Common myeloid progenitor, CD34-positive (primary cell): ENCODE results near the gene SCUBE3. TPM values are rescaled to one million over a fixed set of nuclear protein-coding genes. Genes with fewer than 3 reads are reported as not detected.

ENCODE experiments used
- CTCF ChIA-PET: fragments of 350-600 bp; sonication (Branson Sonifier 250); formaldehyde crosslinking; loops from one replicate; lab custom pipeline; 2021; ENCODE audit warnings: antibody characterized with exemption; lab: Charles Lee
- POLR2A ChIA-PET: fragments of 350-600 bp; sonication (Branson Sonifier 250); formaldehyde crosslinking; loops from one replicate; lab custom pipeline; 2021; ENCODE audit warnings: antibody characterized with exemption; lab: Charles Lee
- DNase-seq, 3 donors: peaks; one replicate each; pipeline versions ENCODE4 v3.0.0 to v3.0.0-alpha.2; 2013
- H3K27ac ChIP-seq, 2 experiments: 1 replicate in 1 of 2; 2 replicates in 1 of 2; pipeline ENCODE4 v1.7.0; 2013; ENCODE audit warnings: inconsistent platforms in 2 of 2, low read length in 2 of 2, mild to moderate bottlenecking in 2 of 2, low read depth in 1 of 2, moderate library complexity in 1 of 2; ENCODE audit not compliant: severe bottlenecking in 2 of 2, insufficient read depth in 1 of 2, poor library complexity in 1 of 2
- H3K27me3 ChIP-seq, 5 experiments: replicated peaks in 2 of 5; 1 replicate in 3 of 5; 2 replicates in 2 of 5; pipeline versions ENCODE4 v1.6.1 to v1.7.0; 2013; ENCODE audit warnings: low read length in 4 of 5, mild to moderate bottlenecking in 2 of 5, moderate library complexity in 2 of 5, inconsistent platforms in 1 of 5; ENCODE audit not compliant: insufficient read depth in 5 of 5, control insufficient read depth in 4 of 5
- H3K36me3 ChIP-seq, 4 experiments: 1 replicate in 2 of 4; 2 replicates in 2 of 4; pipeline versions ENCODE4 v1.6.1 to v1.7.0; 2013; ENCODE audit warnings: low read length in 3 of 4, control low read depth in 1 of 4, mild to moderate bottlenecking in 1 of 4; ENCODE audit not compliant: control insufficient read depth in 4 of 4, insufficient read depth in 4 of 4
- H3K4me1 ChIP-seq, 4 experiments: 1 replicate in 3 of 4; 2 replicates in 1 of 4; pipeline versions ENCODE4 v1.6.1 to v1.7.1; 2013; ENCODE audit warnings: low read length in 3 of 4, mild to moderate bottlenecking in 3 of 4, control low read depth in 1 of 4, inconsistent platforms in 1 of 4, moderate library complexity in 1 of 4; ENCODE audit not compliant: control insufficient read depth in 4 of 4, insufficient read depth in 4 of 4; ENCODE audit errors: control extremely low read depth in 1 of 4
- H3K4me3 ChIP-seq, 7 experiments: 1 replicate in 4 of 7; 2 replicates in 3 of 7; pipeline versions ENCODE4 v1.5.1 to v1.7.0; 2013; ENCODE audit warnings: mild to moderate bottlenecking in 7 of 7, low read length in 6 of 7, moderate library complexity in 6 of 7, inconsistent platforms in 2 of 7, low read depth in 2 of 7, control low read depth in 1 of 7; ENCODE audit not compliant: insufficient read depth in 4 of 7, control insufficient read depth in 1 of 7; ENCODE audit errors: extremely low read depth in 1 of 7
- H3K9me3 ChIP-seq, 5 experiments: 1 replicate in 4 of 5; 2 replicates in 1 of 5; pipeline versions ENCODE4 v1.6.1 to v1.7.1; 2013; ENCODE audit warnings: low read length in 4 of 5, mild to moderate bottlenecking in 2 of 5, inconsistent platforms in 1 of 5, low read depth in 1 of 5, moderate library complexity in 1 of 5; ENCODE audit not compliant: control insufficient read depth in 4 of 5, insufficient read depth in 2 of 5; ENCODE audit errors: control extremely low read depth in 1 of 5
- WGBS: methylation state at CpG from one replicate; pipeline ENCODE4 v1.1.5; 2013; ENCODE audit not compliant: insufficient coverage; 5-methylcytosine and 5-hydroxymethylcytosine counted together
- polyA plus RNA-seq: library from polyadenylated mRNA; unstranded; fragments of 120-200 nt; gene quantifications from one replicate; pipeline ENCODE4 v1.2.1, GENCODE V29; 2013

Gene SCUBE3
- 0.17 TPM for polyA plus RNA-seq

DNA sequence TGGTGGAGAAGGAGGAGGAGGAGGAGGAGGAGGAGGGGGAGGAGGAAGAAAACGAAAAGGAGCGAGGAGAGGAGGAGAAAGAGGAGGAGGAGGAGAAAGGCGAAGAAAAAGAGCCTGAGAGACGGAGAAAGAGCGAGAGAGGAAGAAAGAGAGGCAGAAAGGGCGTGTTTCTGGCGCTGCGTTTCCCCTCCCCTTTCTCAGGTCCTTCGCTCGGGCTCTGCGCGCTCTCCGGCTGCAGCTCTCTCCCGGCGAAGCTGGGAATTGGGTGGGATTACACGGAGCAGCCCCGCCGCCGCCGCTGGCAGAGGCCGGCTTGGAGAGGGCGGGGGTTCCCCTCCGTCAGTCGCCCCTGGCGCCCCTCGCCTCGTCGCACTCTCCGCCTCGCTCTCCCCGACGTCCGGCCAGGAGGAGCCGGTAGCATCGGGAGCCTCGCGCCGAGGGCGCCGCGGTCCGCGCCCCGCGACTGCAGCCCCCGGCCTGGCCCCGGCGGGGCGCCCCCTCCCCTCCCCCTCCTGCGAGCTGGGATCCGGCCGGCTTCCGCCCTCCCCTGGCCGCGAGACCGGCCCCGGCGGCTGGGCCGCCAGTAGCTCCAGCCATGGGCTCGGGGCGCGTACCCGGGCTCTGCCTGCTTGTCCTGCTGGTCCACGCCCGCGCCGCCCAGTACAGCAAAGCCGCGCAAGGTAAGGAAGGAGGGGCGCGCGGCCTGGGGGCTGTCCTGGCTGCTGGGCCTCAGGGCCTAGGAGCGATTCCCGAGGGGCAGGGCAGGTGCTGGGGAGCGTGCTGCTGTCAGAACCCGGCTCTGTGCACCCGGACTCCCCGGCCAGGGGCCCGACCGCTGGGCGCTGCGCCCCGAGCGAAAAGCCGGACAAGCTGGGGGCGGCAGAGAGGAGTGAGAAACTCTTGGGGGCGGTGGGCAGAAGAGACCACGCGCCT is at the start of gene SCUBE3:
TSS of gene SCUBE3 (plus strand) at position 133 of the 933 bp plus-strand sequence. CDS start at position 596, 463 bp downstream.
- H3K36me3 ChIP-seq = no peaks in the 10 kb centered on the region
- peaks cover 4 to 78% (median 36%) of the 10 kb centered on the region in 5 experiments for H3K27me3 ChIP-seq
- peak; percentile 8 to 56 (median 43) for DNase-seq
- WGBS = 1% methylated on average over 68 of the region's 89 CpGs
- peak within 1 kb of the TSS; percentile 11 to 73 (median 58) for H3K4me3 ChIP-seq
- ChIA-PET CTCF (interaction anchor here (0.7 to 1.6 kb wide), 3 partner anchors 9 to 26 kb away, joined by 3 to 5 read pairs (median 3); no protein-coding TSS in a partner anchor), POLR2A (interaction anchor here (0.6 kb wide), 1 partner anchor 86 kb away, joined by 3 read pairs; no protein-coding TSS in a partner anchor)
- no peaks in the 10 kb centered on the region for H3K9me3 ChIP-seq
- H3K27ac ChIP-seq = no peak within 1 kb of the TSS
- peaks cover 0 to 21% (median 18%) of the 10 kb centered on the region in 4 experiments for H3K4me1 ChIP-seq

DNA sequence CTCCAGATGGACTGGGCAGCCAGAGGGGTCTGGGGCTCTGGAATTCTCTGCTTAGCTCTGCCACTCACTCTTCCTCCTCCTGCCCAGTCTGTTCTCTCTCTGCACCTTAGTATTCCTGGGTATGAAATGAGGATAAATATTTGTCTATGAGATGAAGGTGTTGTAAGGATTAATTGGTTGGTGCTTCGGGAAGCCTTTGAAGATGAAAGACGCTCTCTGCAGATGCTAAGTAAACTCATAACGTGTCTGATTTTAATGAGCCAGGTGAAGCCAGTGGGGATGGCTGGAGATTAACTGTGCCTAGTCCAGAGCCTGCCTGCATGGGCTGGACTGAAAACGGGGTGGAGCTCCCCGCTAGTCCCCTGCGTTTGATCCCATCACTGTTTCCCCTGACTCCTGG is 49.5 kb upstream of the SCUBE3 start:
- 97% methylated on average over 6 of the region's 6 CpGs for WGBS
- Histone ChIP-seq H3K4me3 (no peak overlapping the region), H3K4me1 (no peaks in the 10 kb centered on the region), H3K27me3 (peaks cover 0 to 7% (median 2%) of the 10 kb centered on the region in 5 experiments), H3K36me3 (no peaks in the 10 kb centered on the region), H3K9me3 (peaks cover 0 to 4% (median 0%) of the 10 kb centered on the region in 5 experiments), H3K27ac (no peak overlapping the region)
- ChIA-PET POLR2A (no interaction called here), CTCF (interaction anchor here (0.6 kb wide), 1 partner anchor 63 kb away, joined by 3 read pairs; no protein-coding TSS in a partner anchor)
- DNase-seq = no peak

- WGBS = 96% methylated on average over 3 of the region's 4 CpGs
- Histone ChIP-seq H3K9me3 (peaks cover 0 to 8% (median 0%) of the 10 kb centered on the region in 5 experiments), H3K36me3 (no peaks in the 10 kb centered on the region), H3K27ac (no peak overlapping the region), H3K27me3 (peaks cover 0 to 7% (median 2%) of the 10 kb centered on the region in 5 experiments), H3K4me3 (no peak overlapping the region), H3K4me1 (no peaks in the 10 kb centered on the region)
- no peak for DNase-seq
- ChIA-PET CTCF (interaction anchor here (0.8 to 1.1 kb wide), 3 partner anchors 25 to 115 kb away, joined by 3 read pairs; no protein-coding TSS in a partner anchor), POLR2A (no interaction called here)
These were observed 48.9 kb upstream of the SCUBE3 start for GRCh38 chr6:35164868-35165267.

DNA sequence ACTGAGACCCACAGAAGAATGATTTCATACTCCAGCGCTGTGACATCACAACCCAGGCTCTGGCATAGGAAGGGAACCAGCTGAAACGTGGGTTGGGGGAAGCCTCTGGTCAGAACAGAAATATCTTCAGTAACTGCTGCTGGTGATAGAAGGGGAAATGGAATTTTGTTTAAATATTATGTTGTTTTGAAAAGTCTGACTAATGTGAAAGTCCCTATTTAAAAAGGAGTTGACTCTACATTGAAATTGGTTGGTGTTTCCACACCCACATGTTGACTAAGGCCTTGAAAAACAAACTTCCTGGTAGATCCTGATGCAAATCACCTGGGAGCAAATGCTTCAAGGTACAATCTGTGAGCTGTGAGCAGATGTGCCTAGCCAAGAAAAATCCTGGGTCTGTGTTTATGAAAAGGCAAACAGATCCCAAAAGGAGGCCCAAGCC is 48.1 kb upstream of the SCUBE3 start:
- POLR2A ChIA-PET = no interaction called here

GRCh38 chr6:35166116-35166515 is 47.6 kb upstream of the SCUBE3 start:
- Histone ChIP-seq H3K4me1 (no peaks in the 10 kb centered on the region), H3K4me3 (no peak overlapping the region), H3K27ac (no peak overlapping the region), H3K36me3 (no peaks in the 10 kb centered on the region), H3K9me3 (peaks cover 0 to 8% (median 0%) of the 10 kb centered on the region in 5 experiments), H3K27me3 (peaks cover 0 to 7% (median 2%) of the 10 kb centered on the region in 5 experiments)
- DNase-seq = no peak
- CTCF ChIA-PET = no interaction called here
- POLR2A ChIA-PET = no interaction called here
- WGBS = 83% methylated on average over 1 of the region's 2 CpGs

More for the DNA sequence above, 48.1 kb upstream of the SCUBE3 start:
- no peak for DNase-seq
- peaks cover 0 to 7% (median 2%) of the 10 kb centered on the region in 5 experiments for H3K27me3 ChIP-seq
- no peak overlapping the region for H3K4me3 ChIP-seq
- WGBS = 93% methylated on average over 2 of the region's 2 CpGs
- no peaks in the 10 kb centered on the region for H3K36me3 ChIP-seq
- no peaks in the 10 kb centered on the region for H3K4me1 ChIP-seq
- peaks cover 0 to 8% (median 0%) of the 10 kb centered on the region in 5 experiments for H3K9me3 ChIP-seq
- H3K27ac ChIP-seq = no peak overlapping the region
- CTCF ChIA-PET = interaction anchor here (0.8 to 1.1 kb wide), 3 partner anchors 26 to 114 kb away, joined by 3 read pairs; no protein-coding TSS in a partner anchor

DNA sequence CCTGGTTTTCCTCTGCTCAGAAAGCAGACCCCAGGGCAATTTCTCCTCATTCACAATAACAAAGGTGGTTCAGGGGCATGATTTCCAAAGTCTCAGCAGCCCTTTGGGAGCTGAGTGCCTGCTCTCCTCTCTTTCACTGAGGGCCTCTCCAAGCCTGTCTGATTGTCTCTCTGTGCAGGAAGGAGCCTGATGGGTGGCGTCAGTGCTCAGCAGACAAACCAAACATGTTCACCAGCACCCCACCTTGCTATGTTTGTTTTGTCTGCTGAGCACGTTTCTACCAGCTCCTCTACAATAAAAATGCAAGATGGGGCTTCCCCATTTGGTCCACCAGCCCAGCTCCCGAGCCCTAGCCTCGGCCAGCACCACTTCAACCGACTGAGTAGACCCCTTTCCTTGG is 47.2 kb upstream of the SCUBE3 start:
- H3K4me3 ChIP-seq = no peak overlapping the region
- WGBS = 96% methylated on average over 5 of the region's 5 CpGs
- peaks cover 0 to 7% (median 2%) of the 10 kb centered on the region in 5 experiments for H3K27me3 ChIP-seq
- peaks cover 0 to 8% (median 0%) of the 10 kb centered on the region in 5 experiments for H3K9me3 ChIP-seq
- CTCF ChIA-PET = no interaction called here
- H3K4me1 ChIP-seq = no peaks in the 10 kb centered on the region
- POLR2A ChIA-PET = no interaction called here
- H3K36me3 ChIP-seq = no peaks in the 10 kb centered on the region
- DNase-seq = no peak
- no peak overlapping the region for H3K27ac ChIP-seq
